HFFc6 (cell line): ENCODE measurements around the gene RTN4RL2. TPM values are rescaled to one million over a fixed set of nuclear protein-coding genes. Genes with fewer than 3 reads are reported as not detected.

Experiments
- DNase-seq: peaks from one replicate; pipeline ENCODE4 v3.0.0-alpha.2; 2018
- H3K27ac Mint-ChIP-seq: 2 replicates; pipeline ENCODE4 v1.8.0; 2020; ENCODE audit warnings: mild to moderate bottlenecking, mixed read lengths
- H3K27me3 Mint-ChIP-seq: 2 replicates; pipeline ENCODE4 v1.8.0; 2021; ENCODE audit warnings: mild to moderate bottlenecking, moderate library complexity, mixed read lengths; ENCODE audit not compliant: insufficient read depth
- H3K36me3 Mint-ChIP-seq: 2 replicates; pipeline ENCODE4 v1.8.0; 2021; ENCODE audit warnings: low read depth, mixed read lengths
- H3K4me1 Mint-ChIP-seq: 2 replicates; pipeline ENCODE4 v1.8.0; 2020; ENCODE audit warnings: low read depth, mixed read lengths
- H3K4me3 Mint-ChIP-seq: 2 replicates; pipeline ENCODE4 v1.8.0; 2020; ENCODE audit warnings: mild to moderate bottlenecking, moderate library complexity, mixed read lengths
- H3K9me3 Mint-ChIP-seq: 2 replicates; pipeline ENCODE4 v1.8.0; 2020; ENCODE audit warnings: mild to moderate bottlenecking, mixed read lengths
- total RNA-seq, 6 experiments: library from RNA; stranded (reverse); fragmentation: NEBNext Ultra II Directional; extraction: Animal tissue kit (Norgen Biotek cat#: 25700); gene quantifications; 2 replicates in 1 of 6; 3 replicates in 5 of 6; pipeline ENCODE4 v1.2.3, GENCODE V29; 2021
- TF ChIP-seq, protein P1 (sequence below): fragments of 200-600 bp; sonication (generic); IDR thresholded peaks from 2 replicates; pipeline ENCODE4 v1.5.0; 2021; ENCODE audit warnings: antibody characterized with exemption, mild to moderate bottlenecking

Gene RTN4RL2
- total RNA-seq, 6 experiments from 2014 or later = 0.09 to 0.66 (median 0.35) TPM

DNA sequence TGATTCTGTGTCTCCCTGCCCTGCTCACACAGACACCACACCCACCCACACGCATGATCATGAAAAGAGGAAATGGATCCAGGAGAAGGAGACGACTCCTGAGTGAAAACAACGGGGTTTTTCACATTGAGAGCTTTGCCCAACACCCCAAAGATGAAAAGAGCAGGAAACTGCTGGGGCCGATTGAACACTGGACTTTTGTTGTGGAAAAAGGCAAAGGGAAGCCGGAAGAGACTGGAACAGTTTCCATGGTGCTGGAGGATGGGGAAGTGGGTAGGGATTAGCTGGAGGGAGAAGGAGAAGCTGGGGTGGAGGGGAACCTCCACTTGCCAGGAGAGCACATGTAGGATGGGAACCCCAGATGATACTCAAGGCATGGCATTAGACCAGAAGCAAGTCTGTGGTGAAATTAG, 28.2 kb upstream of the RTN4RL2 start:
- H3K9me3 Mint-ChIP-seq = no peaks in the 10 kb centered on the region
- peaks cover 47% of the 10 kb centered on the region for H3K4me1 Mint-ChIP-seq
- DNase-seq = no peak
- H3K4me3 Mint-ChIP-seq = no peak overlapping the region
- no peaks in the 10 kb centered on the region for H3K36me3 Mint-ChIP-seq
- peaks cover 9% of the 10 kb centered on the region for H3K27me3 Mint-ChIP-seq
- peak overlapping the region; percentile 25 for H3K27ac Mint-ChIP-seq
- TF ChIP-seq, protein P1, sequence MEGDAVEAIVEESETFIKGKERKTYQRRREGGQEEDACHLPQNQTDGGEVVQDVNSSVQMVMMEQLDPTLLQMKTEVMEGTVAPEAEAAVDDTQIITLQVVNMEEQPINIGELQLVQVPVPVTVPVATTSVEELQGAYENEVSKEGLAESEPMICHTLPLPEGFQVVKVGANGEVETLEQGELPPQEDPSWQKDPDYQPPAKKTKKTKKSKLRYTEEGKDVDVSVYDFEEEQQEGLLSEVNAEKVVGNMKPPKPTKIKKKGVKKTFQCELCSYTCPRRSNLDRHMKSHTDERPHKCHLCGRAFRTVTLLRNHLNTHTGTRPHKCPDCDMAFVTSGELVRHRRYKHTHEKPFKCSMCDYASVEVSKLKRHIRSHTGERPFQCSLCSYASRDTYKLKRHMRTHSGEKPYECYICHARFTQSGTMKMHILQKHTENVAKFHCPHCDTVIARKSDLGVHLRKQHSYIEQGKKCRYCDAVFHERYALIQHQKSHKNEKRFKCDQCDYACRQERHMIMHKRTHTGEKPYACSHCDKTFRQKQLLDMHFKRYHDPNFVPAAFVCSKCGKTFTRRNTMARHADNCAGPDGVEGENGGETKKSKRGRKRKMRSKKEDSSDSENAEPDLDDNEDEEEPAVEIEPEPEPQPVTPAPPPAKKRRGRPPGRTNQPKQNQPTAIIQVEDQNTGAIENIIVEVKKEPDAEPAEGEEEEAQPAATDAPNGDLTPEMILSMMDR = no peak

DNA sequence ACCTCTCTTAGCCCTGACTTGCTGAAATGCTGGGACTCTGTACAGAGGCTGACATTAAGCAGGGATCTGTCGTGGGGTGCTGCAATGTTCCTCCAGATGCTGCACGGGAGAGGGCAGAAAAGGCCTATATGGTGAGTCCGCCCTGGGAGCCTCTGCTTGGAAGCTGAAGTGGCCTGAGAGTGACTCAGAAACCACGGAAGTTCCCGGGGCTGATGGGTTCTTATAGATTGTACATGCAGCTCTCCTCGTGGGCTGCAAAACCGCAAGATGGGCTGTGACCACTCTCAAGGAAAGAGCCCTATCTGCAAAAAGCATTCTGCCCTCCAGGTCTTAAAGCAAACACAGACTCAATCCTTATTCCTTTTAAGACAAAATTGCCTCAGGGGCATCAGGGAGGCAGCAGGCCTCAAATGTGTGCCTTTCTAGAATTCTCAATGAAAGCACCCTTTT, 27.6 kb upstream of the RTN4RL2 start:
- peaks cover 41% of the 10 kb centered on the region for H3K4me1 Mint-ChIP-seq
- DNase-seq = peak; percentile 87
- H3K27me3 Mint-ChIP-seq = peaks cover 9% of the 10 kb centered on the region
- H3K9me3 Mint-ChIP-seq = no peaks in the 10 kb centered on the region
- TF ChIP-seq, protein P1 = no peak
- H3K4me3 Mint-ChIP-seq = no peak overlapping the region
- peak overlapping the region; percentile 72 for H3K27ac Mint-ChIP-seq
- H3K36me3 Mint-ChIP-seq = no peaks in the 10 kb centered on the region

DNA sequence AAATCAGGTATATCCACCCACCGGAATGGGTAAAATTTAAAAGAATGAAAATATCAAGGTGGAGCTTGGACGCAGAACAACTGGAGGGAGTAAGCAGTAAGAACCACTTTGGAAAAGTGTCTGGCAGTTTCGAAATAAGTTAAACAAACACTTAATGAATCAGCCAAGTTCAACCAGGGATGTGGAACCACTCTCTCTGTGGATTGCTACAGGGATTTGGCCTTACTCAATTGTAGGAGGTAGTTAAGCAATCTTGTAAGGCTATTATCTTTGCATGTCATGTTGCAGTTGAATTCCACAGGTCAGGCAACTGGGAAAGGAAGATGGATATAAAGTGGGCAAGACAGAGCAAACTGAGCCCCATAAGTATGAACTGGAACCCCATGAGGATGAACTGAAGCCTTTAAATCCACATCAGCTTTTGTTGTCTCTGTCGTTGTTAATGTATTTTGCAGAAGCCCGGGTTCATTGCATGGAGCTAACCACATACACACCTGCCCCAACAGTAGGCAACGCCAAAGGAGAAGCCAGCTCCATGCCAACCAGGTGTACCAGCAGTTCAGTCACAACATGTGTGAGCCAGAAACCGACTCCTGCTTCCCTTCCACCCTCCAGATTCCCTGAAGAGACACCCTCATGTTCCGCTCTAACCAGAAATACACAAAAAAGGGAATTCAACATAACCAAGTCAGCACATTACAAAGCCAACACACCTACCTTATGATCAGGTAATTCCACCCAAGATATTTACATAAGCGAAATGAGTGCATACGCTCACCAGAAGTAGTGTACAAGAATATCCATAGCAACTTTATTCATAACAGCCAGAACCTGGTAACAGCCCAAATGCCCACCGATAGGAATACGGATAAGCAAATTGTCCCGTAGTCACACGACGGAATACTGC, 25.4 kb upstream of the RTN4RL2 start:
- peak; percentile 91 for DNase-seq
- H3K9me3 Mint-ChIP-seq = no peaks in the 10 kb centered on the region

DNA sequence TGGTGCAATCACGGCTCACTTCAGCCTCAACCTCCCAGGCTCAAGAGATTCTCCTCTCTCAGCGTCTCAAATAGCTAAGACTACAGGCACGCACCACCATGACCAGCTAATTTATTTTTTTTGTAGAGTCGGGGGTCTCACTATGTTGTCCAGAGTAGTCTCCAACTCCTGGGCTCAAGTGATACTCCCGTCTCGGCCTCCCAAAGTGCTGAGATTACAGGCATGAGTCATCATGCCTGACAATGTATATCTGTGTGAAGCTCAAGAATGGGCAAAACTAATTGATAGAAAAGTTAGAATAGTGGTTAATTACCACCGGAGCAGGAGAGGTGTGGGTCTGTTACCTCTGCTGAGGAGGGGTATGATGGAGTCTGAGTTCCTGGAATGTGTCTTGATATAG, 24.3 kb upstream of the RTN4RL2 start:
- no peaks in the 10 kb centered on the region for H3K36me3 Mint-ChIP-seq
- H3K4me1 Mint-ChIP-seq = peaks cover 38% of the 10 kb centered on the region
- H3K9me3 Mint-ChIP-seq = no peaks in the 10 kb centered on the region
- no peak overlapping the region for H3K27ac Mint-ChIP-seq
- peaks cover 14% of the 10 kb centered on the region for H3K27me3 Mint-ChIP-seq
- TF ChIP-seq, protein P1 = no peak
- no peak for DNase-seq
- no peak overlapping the region for H3K4me3 Mint-ChIP-seq

More for the DNA sequence above, 25.4 kb upstream of the RTN4RL2 start:
- Mint-ChIP-seq H3K36me3 (no peaks in the 10 kb centered on the region), H3K4me3 (no peak overlapping the region), H3K27me3 (peaks cover 10% of the 10 kb centered on the region), H3K4me1 (peaks cover 38% of the 10 kb centered on the region), H3K27ac (no peak overlapping the region; the same call in 1 of the 2 replicates)
- TF ChIP-seq, protein P1 = no peak

DNA sequence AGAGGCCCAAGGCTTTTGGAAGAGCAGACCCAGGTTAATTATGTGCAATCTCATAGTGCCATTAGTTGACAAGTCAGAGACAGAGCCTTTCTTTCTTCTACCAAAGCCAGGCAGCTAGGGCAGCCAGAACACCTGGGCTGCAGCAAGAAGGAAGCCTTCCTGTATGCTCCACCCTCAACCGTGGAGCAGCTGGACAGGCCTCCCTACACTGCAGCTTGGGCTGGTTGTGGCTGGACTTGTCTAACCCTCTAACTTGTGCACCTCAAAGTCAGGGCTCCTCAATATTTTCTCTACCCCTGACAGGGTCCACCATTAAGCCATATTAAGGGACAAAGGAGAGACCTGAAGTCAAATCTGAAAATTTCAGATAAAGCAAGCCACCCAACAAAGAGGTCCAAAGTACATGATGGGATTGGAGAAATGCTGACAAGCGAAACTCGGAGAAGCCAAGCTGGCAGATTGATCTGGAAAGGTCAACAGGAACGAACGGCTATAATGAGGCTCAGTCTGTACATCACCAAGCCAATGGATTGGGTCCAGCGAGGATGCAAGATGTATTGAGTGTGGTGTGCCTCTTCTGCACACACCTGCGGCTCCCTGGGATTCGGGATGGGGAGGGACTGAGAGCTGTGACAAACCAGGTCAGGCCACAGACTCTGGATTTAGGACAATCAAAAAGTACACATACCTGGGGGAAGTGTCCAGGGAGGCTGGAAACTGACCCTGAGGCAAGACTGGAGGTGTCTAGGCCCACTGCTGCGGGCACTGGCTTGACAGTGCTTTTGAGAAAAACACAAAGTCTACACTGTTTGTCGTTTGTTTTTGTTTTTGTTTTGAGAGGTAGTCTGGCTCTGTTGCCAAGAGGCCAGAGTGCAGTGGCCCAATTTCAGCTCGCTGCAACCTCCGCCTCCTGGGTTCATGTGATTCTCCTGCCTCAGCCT, 21.7 kb upstream of the RTN4RL2 start:
- H3K27ac Mint-ChIP-seq = no peak overlapping the region
- no peak overlapping the region for H3K4me3 Mint-ChIP-seq
- DNase-seq = no peak
- H3K9me3 Mint-ChIP-seq = no peaks in the 10 kb centered on the region
- no peaks in the 10 kb centered on the region for H3K36me3 Mint-ChIP-seq
- peaks cover 18% of the 10 kb centered on the region for H3K4me1 Mint-ChIP-seq
- TF ChIP-seq, protein P1 = no peak
- peaks cover 12% of the 10 kb centered on the region for H3K27me3 Mint-ChIP-seq
